GM21619 (cell line): ENCODE results near the gene DHX58.
"Not testable (repeated sequence)": the region's sequence is repeated elsewhere in the genome, so short reads cannot be mapped to it uniquely, and the experiment has no call there.

ENCODE experiments used
- ATAC-seq: cut with Tn5 transposase; IDR thresholded peaks from one replicate; pipeline ENCODE4 v1.9.1; 2021; ENCODE audit not compliant: unreplicated experiment

Gene DHX58

GRCh38 chr17:42112552-42113176, at the start of gene DHX58:
Gene DHX58 (minus strand): TSS chr17:42112714. CDS start chr17:42111892, 822 bp downstream.
- peak; percentile 53 for ATAC-seq

DNA sequence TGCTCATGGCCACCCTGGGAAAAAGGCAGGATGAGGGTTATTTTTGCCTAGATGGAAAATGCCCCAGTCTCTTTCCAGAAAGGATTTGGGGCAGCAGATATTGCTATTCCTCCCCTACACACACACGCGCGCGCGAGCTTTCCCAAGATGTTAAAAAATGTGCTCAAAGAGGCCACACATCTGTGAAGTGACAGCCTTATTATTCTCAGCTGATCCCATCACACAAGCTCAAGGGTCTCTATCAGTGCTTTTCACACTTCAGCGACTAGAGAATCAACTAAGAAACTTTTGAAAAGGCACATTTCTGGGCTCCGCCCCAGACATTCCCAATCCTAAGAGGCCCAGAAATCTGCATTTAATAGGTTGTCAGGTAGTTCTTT, 48.0 kb upstream of the DHX58 start:
- ATAC-seq: no peak

DNA sequence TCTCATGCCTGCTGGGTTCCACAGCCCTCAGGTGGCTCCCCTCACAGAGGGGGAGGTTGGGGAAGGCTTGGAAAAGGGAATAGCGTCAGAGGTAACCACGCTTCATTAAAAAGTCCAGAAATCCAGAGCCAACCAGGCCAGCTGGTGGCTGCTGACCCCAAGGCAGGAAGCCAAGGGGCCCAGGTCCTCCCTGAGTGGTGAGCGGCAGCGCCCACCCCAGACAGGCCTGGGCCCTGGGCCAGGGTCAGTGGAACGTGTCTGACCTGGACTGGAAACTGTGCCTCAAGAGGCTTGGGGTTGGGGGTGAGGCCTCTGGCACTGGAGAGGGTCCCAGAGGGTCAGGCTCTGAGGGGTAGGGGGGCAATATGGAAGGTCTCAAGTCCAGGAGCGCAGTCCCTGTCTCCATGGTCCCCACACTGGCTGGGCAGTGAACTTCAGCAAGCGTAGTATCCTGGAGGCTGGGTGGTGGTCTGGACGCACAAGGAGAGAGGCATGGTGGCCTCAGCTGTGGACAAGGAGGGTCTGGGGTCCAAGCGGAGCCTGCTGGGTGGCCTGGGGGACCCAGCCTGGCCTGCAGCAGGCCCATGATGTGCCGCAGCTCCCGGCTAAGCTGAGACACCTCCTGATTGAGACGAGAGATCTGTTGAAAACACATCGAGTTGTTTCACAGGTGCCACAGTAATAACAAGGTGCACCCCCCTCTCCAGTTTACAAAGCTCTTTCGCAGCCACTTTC, 47.4 kb upstream of the DHX58 start:
- ATAC-seq: no peak

- no peak for ATAC-seq
These were observed 43.1 kb upstream of the DHX58 start for GRCh38 chr17:42155614-42156045.

GRCh38 chr17:42153919-42154742, 41.6 kb upstream of the DHX58 start:
- ATAC-seq: no peak

DNA sequence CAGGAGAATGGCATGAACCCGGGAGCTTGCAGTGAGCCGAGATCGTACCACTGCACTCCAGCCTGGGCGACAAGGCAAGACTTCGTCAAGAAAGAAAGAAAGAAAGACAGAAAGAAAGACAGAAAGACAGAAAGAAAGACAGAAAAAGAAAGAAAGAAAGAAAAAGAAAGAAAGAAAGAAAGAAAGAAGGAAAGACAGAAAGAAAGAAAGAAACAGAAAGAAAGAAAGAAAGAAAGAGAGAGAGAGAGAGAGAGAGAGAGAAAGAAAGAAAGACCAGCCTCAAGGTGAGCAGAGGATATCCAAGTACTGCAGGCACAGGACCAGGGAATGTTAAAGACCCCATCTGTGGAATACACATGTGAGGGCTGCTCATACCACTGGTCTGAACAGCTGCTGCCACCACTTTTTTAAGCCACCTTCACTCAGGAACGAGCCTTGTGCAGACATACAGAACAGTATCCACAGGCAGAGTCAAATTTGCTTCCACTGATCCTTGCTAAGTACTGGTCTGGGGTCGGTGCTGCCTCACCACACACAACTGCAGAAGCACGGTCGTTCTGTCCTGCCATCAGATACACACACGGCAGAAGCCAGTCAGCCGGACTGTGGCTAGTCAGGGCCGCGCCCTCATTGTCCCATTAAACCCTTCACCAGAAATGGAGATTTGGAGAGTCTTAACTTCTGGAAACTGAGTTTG, 34.5 kb upstream of the DHX58 start:
- no peak for ATAC-seq

- ATAC-seq: not testable (repeated sequence)
These were observed 30.6 kb upstream of the DHX58 start for GRCh38 chr17:42143138-42143537.

- ATAC-seq: no peak
These were observed 29.9 kb upstream of the DHX58 start for GRCh38 chr17:42142371-42142896.

DNA sequence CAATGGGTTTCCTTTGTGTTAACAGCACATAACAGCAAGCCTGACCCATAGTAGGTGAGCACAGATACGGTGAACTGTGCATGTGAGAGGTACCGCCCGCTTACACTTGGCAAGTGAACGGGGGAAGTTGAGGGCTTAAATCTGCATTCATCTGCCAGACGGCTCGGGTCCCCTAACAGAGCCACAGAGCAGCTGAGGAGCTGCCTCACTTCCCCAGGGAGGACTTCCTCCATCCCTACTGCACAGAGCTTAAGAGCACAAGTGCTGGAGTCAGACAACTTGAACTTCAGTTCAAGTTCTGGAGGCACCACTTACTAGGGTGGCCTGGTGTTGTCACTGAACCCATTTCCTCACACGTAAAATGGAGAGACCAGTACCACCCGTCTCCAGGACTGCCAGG, 28.9 kb upstream of the DHX58 start:
- ATAC-seq: no peak

DNA sequence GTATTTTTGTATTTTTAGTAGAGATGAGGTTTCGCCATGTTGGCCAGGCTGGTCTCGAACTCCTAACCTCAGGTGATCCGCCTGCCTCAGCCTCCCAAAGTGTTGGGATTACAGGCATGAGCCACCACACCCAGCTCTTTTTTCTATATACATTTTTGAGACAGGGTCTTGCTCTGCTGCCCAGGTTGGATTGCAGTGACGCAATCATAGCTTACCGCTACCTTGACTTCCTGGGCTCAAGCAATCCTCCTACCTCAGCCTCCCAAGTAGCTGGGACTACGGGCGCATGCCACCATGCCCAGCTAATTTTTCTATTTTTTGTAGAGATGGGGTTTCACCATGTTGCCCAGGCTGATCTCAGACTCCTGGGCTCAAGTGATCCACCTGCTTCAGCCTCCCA, 28.2 kb upstream of the DHX58 start:
- not testable (repeated sequence) for ATAC-seq

DNA sequence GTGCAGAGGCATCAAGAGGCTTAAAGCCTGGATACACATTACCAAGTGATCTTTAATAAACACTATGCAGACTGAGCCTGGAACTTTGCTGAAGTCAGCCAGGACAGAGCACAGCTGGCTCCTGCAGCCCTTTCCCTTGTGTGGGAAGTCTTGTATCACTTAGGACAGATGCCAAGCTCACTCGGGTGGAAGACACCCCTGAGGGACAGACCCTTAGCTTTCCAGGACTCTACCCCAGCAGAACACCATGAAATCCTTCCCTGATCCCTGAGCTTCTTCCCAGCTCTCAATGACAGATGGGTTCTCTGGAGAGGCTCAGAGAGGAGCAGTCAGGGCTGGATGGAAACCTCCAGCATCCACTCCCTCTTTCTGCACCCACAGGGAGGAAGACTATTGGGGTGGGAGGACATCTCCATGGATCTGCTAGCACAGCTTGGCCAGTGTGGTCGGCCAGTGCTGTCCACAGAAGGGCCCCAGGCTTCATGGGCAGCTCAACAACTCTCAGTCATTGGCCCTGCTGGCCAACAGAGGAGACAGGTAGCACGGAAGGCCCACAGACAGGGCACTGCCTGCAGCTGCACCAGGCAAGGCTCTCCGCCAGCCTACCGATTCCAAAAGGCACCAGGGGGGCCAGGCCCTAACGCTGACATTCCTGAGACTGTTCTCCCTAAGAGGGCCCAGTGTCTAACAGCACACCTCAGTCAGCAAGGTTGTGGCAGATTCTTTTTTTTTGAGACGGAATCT, 26.4 kb upstream of the DHX58 start:
- ATAC-seq: no peak

- ATAC-seq: no peak
These were observed 24.1 kb upstream of the DHX58 start for GRCh38 chr17:42136654-42137051.

DNA sequence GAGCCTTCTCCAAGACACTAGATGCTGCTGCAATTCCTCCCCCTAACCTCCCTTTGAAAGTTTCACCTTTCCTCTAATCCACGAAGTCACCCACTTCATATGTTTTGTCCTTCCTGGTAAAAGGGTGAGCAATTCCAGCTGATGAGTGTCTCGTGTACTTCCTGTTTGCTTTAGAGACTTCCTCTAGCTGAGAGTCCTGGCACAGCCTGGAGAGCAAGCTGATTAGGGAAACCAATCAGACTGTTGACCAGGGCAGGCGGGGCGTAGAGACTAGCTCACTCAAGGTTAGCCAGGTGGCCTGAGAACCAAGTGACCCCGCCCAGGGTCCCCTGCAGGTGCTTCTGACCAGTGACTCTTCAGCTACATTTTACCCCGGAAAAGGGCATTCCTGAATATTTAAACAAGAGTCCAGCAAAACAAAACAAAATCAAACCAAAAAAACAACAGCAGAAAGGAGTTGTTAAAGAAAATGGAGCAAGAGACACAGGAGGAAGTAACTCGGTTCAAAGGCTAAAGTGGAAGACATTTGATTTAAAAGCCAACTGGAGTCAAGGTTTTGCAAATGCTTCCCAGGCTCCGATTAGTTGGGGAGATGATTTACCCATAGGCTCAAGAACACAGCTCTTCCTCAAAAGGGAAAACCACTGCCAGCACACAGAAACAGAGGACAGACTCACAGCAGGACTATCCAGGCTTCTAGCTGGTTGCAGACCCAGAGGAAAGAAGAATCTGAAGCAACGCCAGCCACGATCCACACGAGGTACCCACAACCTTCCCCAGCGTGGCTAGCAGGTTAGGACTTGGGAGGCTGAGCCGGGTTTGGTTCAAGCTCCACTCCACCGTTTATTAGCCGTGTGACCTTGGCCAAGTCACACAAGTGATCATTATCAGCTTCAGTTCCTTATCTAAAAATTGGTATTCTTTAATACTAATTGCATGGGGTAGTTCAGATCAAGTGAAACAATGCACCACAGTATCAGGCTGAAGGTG, 23.4 kb upstream of the DHX58 start:
- ATAC-seq: no peak

- no peak for ATAC-seq
These were observed 22.6 kb upstream of the DHX58 start for GRCh38 chr17:42135151-42135550.

DNA sequence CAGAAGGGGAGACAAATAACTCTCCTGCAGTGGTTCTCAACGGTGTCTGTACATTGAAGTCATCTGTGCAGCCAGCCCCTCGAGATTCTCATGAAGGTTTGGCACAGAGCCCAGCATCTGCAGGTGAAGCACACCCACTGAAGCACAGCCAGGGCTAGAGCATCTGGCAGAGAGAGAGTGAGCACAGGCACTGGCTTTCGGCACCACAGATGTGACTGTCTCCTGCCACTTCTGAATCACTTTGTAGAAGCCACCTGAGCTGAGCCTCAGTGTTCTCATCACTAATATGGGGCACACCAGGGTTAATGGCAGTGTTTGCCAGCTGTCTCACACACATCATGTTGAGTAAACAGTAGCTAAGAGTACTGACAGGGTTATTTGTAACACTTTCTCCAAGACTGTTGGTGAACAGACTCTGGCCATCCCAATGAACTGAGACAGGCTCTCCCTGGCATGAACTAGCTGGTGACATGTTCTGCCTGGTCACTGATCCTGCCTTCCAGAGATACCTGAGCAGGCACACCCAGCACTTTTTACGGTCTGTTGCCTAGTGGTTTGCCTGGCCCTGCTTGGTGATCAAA, 21.0 kb upstream of the DHX58 start:
- no peak for ATAC-seq

- ATAC-seq: no peak
These were observed 20.4 kb upstream of the DHX58 start for GRCh38 chr17:42132941-42133340.

DNA sequence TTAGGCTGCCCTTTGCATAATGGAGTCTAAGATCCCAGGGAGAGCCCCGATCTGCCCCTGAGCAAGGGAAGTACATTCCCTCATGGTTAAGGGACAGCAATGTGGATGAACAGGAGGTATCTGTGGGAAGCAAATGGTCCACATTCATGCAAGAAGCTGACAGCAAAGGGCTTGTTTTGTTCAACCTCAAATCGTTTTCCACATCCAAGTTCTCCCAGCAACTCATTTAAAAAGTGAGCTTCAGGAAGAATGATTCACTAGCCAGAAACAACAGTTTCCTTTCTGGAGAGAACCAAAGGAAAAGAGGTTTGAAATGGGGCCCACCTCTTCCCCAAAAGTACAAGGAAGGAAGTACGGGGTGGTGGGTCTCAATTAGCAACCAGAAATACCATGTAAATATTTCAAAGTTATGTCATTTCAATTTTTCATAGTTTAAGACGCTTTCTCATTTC, 19.5 kb upstream of the DHX58 start:
- no peak for ATAC-seq

GRCh38 chr17:42131232-42131631, 18.7 kb upstream of the DHX58 start:
- no peak for ATAC-seq
